Peyer's patch (tissue), 4 donors: ENCODE results near the gene TFPI.

ENCODE experiments used
- CTCF ChIP-seq, 6 experiments: fragments of 450-650 bp in 4 of 6; fragments of 200-600 bp in 2 of 6; sonication (generic) in 1 of 6; IDR thresholded peaks; one replicate each; pipeline ENCODE4 v1.5.1; 2017 to 2019; ENCODE audit warnings: antibody characterized with exemption in 6 of 6, mild to moderate bottlenecking in 3 of 6, moderate library complexity in 1 of 6
- POLR2A ChIP-seq, 2 donors: fragments of 450-650 bp; IDR thresholded peaks; one replicate each; pipeline ENCODE4 v1.5.1; 2017; ENCODE audit warnings: antibody characterized with exemption in 2 of 2, mild to moderate bottlenecking in 2 of 2, moderate library complexity in 2 of 2

GRCh38 chr2:187438455-187438854 lies 115.8 kb downstream of the TFPI start:
- TF ChIP-seq CTCF (IDR thresholded peaks at IDR 0.05) (no peak), POLR2A (IDR thresholded peaks at IDR 0.05) (no peak)
